Right hindlimb (tissue), 1 donor: ENCODE results near the gene RBM20.

Source experiments
- DNase-seq: peaks from one replicate; pipeline ENCODE4 v3.0.0-alpha.2; 2018

The RBM20 gene

DNA sequence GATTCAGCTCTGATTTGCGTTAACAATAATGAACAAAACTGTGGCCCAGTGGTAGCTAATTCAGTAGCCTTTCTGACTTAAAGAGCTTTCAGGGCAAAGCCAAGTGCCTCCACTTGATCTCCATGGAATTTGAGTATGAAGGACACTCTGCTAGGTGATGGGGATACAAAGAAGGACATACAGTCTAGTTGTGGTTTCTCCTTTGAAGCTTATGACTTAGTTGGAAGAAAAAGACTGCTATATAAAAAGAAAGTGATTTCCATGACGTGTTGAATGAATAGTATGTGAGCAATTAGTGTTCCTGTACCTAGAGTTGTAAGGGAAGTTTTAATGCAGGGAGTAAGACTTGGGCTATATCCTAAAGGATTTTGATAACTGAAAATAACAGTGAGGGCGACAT lies 235.9 kb downstream of the RBM20 start:
- no peak for DNase-seq

DNA sequence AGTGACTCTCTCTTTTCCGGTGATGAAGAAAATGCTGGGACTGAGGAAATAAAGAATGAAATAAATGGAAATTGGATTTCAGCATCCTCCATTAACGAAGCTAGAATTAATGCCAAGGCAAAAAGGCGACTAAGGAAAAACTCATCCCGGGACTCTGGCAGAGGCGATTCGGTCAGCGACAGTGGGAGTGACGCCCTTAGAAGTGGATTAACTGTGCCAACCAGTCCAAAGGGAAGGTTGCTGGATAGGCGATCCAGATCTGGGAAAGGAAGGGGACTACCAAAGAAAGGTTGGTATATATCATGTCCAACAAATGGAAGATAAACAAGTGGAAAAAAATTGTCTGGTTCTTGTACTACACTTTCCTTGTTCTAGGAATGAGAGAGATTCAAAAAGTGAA lies 237.1 kb downstream of the RBM20 start:
- no peak for DNase-seq

DNA sequence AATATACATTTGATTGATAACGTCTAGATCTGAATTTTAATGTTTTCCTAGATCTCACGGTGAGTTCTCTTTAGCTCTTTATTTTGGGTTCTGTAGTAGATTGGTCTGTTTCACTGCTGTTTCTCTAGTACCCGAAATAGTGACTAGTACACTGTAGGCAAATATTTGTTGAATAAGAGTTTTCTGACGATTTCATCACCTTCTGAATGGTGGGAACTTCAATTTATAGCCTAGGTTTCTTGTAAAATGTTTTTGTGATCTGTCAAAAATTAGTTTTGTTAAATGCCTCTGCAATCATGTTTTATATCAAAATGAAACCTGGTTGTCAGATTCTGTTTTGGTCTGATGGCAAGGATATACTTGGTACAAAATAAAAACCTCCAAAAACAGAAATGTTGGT lies 237.8 kb downstream of the RBM20 start:
- DNase-seq = no peak

DNA sequence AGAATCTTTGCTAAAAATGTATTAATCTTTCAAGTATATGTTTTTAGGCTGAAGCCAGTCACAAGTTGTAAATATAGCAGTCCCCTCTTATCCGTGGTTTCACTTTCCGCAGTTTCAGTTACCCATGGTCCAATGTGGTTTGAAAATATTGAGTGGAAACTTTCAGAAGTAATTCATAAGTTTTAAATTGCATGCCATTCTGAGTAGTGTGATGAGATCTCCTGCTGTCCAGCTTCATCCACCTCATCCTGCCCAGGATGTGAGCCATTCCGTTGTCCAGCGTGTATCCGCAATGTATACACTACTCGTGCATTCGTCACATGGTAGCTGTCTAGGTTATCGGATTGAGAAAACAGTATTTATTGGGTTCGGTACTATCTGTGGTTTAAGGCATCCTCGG lies 239.8 kb downstream of the RBM20 start:
- DNase-seq = no peak

DNA sequence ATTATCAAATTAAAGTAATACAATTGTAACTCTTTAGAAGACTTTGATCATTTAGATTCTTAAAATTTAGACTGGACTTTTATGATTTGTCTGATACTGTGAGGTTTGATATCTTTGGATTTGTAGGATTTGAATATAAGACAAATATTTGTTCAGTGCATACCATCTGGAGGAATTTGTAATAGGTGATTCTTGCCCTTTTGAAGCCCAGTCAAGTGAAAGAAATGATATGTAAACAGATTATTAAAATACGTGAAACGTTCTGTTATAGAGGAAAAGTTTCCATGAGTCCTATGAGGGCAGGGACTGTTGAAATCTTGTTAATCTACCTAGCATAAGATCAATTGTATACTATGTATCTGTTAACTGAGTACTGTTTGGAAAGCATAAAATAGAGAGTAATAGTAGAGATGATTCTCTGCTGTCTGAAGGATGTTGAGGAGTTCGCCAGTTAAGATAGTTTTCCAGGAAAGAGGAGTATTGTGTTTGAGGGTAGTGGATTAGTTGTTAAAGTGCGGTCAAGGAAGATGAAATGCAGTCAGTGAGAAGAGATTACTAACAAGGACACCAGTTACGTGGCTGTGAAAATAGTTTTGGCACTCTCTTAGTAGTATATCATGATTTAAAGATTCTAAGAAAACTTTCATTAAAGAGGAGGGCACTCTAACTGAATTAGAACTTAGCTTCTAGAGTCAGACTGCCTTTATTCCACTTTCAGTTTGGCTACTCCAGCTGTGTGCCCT lies 242.0 kb downstream of the RBM20 start:
- DNase-seq = no peak

DNA sequence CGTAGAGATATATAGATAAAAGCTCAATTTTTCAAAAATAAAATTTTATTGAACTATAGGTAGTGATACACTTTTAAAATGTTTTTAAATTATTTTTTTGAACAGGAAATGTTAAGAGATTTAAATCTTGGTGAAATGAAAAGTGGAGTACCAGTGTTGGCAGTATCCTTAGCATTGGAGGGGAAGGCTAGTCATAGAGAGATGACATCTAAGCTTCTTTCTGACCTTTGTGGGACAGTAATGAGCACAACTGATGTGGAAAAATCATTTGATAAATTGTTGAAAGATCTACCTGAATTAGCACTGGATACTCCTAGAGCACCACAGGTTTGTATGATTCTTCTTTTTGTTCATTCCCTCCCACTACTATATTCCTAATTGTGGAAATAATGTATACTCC lies 243.4 kb downstream of the RBM20 start:
- DNase-seq = no peak
